ENCODE results near the gene NRDE2. TPM values are rescaled to one million over a fixed set of nuclear protein-coding genes. Genes with fewer than 3 reads are reported as not detected.

Gene NRDE2
- total and polyA plus RNA-seq, 2 experiments from 2014 or later, result 7.9 to 13.1 TPM

DNA sequence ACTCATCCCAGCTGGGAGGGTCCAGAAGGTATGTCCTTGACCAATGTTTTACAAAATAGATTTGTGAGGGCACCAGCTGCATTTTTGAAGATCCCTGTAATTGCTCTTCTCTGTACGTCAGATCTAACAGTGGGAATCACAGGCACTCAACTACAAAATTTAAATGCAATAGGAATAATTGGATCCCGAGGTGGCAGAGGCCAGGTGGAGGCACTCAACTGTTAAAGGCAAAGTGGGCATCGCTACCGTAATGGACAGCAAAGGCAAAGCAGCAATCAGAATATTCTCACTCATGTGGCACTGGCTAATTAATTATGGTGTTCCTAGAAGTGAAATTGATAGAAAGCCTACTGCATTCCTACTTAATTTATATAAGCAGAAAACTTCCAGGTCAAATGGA is 103.3 kb downstream of the NRDE2 start:
- Histone ChIP-seq H3K4me1 (ENCODE audit: low read depth) (no peaks in the 10 kb centered on the region), H3K27ac (no peak overlapping the region), H3K4me3 (no peak overlapping the region), H3K36me3 (no peaks in the 10 kb centered on the region), H3K9me3 (ENCODE audit: low read depth) (no peaks in the 10 kb centered on the region), H3K27me3 (no peaks in the 10 kb centered on the region)
- TF ChIP-seq CTCF (IDR thresholded peaks at IDR 0.05; ENCODE audit: low read depth, low read length), result no peak
- DNase-seq (ENCODE audit: low read depth in 1 of 2, low spot score in 1 of 2), result no peak

Other genes with a start within 250 kb of the NRDE2 start
- gene PSMC1, start 75.4 kb downstream of the NRDE2 start, total RNA-seq, result 164 and 189 TPM in 2 replicates
- gene PSMC1, start 75.4 kb downstream of the NRDE2 start, polyA plus RNA-seq, result 232 and 280 TPM in 2 replicates
- 65.6 and 74.6 TPM in 2 replicates for gene CALM1, start 65.1 kb upstream of the NRDE2 start, total RNA-seq
- gene CALM1, start 65.1 kb upstream of the NRDE2 start, polyA plus RNA-seq, result 174 and 236 TPM in 2 replicates